Activated CD8-positive, alpha-beta T cell treated with anti-CD3 and anti-CD28 coated beads, Interleukin-2, amount 10 ng/mL, durations not matched to agents 7 days and 5 days (primary cell): ENCODE measurements around the gene NPIPB8. TPM values are rescaled to one million over a fixed set of nuclear protein-coding genes. Genes with fewer than 3 reads are reported as not detected.
"Not testable (repeated sequence)": the region's sequence is repeated elsewhere in the genome, so short reads cannot be mapped to it uniquely, and the experiment has no call there.

Experiments used
- ATAC-seq: fragments of 150-1000 bp; cut with Tn5 transposase; one replicate; pipeline ENCODE4 v1.10.0; 2021; ENCODE audit warnings: moderate library complexity
- CTCF ChIA-PET: fragments of 350-600 bp; sonication (Branson Sonifier 250); formaldehyde crosslinking; loops from one replicate; lab custom pipeline; 2021; ENCODE audit warnings: antibody characterized with exemption; lab: Charles Lee
- POLR2A ChIA-PET: fragments of 350-600 bp; sonication (Branson Sonifier 250); formaldehyde crosslinking; loops from one replicate; lab custom pipeline; 2021; ENCODE audit warnings: antibody characterized with exemption; lab: Charles Lee
- DNase-seq: peaks from one replicate; pipeline ENCODE4 v3.0.0-alpha.2; 2020
- H3K27ac Mint-ChIP-seq: one replicate; pipeline ENCODE4 v1.8.0; 2021; ENCODE audit warnings: mild to moderate bottlenecking, mixed read lengths
- H3K27me3 Mint-ChIP-seq: one replicate; pipeline ENCODE4 v1.8.0; 2021; ENCODE audit warnings: low read depth, mixed read lengths
- H3K36me3 Mint-ChIP-seq: one replicate; pipeline ENCODE4 v1.8.0; 2021; ENCODE audit warnings: low read depth, mixed read lengths
- H3K4me1 Mint-ChIP-seq: one replicate; pipeline ENCODE4 v1.8.0; 2021; ENCODE audit warnings: low read depth, mixed read lengths
- H3K4me3 Mint-ChIP-seq: one replicate; pipeline ENCODE4 v1.8.0; 2021; ENCODE audit warnings: mild to moderate bottlenecking, mixed read lengths
- H3K9me3 Mint-ChIP-seq: one replicate; pipeline ENCODE4 v1.8.0; 2022; ENCODE audit warnings: mixed read lengths; ENCODE audit not compliant: insufficient read depth
- total RNA-seq, 2 experiments: library from RNA; stranded (reverse); gene quantifications; one replicate each; pipeline ENCODE4 v1.2.3, GENCODE V29; 2021

Gene NPIPB8
- total RNA-seq, 2 experiments from 2014 or later = 0.89 to 1.0 TPM

GRCh38 chr16:28688327-28688952 is 50.6 kb downstream of the NPIPB8 start:
- not testable (repeated sequence) for H3K4me1 Mint-ChIP-seq, H3K9me3 Mint-ChIP-seq, H3K4me3 Mint-ChIP-seq

GRCh38 chr16:28689425-28689824 is 51.6 kb downstream of the NPIPB8 start:
- not testable (repeated sequence) for H3K4me3 Mint-ChIP-seq

More at GRCh38 chr16:28688327-28688952, 50.6 kb downstream of the NPIPB8 start:
- ATAC-seq = peak; percentile 95
- H3K27me3 Mint-ChIP-seq, H3K27ac Mint-ChIP-seq, DNase-seq, POLR2A ChIA-PET, H3K36me3 Mint-ChIP-seq, CTCF ChIA-PET: not testable (repeated sequence)

GRCh38 chr16:28691722-28692121 is 53.9 kb downstream of the NPIPB8 start:
- ATAC-seq, CTCF ChIA-PET, DNase-seq, H3K4me1 Mint-ChIP-seq, H3K27ac Mint-ChIP-seq, H3K4me3 Mint-ChIP-seq, H3K9me3 Mint-ChIP-seq, H3K36me3 Mint-ChIP-seq, H3K27me3 Mint-ChIP-seq, POLR2A ChIA-PET: not testable (repeated sequence)

More at GRCh38 chr16:28689425-28689824, 51.6 kb downstream of the NPIPB8 start:
- H3K4me1 Mint-ChIP-seq, CTCF ChIA-PET, H3K27me3 Mint-ChIP-seq, H3K27ac Mint-ChIP-seq, POLR2A ChIA-PET, H3K9me3 Mint-ChIP-seq, DNase-seq, H3K36me3 Mint-ChIP-seq, ATAC-seq: not testable (repeated sequence)

- H3K4me3 Mint-ChIP-seq, H3K9me3 Mint-ChIP-seq, DNase-seq, CTCF ChIA-PET, H3K4me1 Mint-ChIP-seq, POLR2A ChIA-PET, H3K36me3 Mint-ChIP-seq, ATAC-seq, H3K27ac Mint-ChIP-seq, H3K27me3 Mint-ChIP-seq: not testable (repeated sequence)
Measured at GRCh38 chr16:28693257-28693950, 55.5 kb downstream of the NPIPB8 start.

- H3K27ac Mint-ChIP-seq, H3K36me3 Mint-ChIP-seq, H3K27me3 Mint-ChIP-seq, H3K9me3 Mint-ChIP-seq, DNase-seq, H3K4me1 Mint-ChIP-seq, ATAC-seq, POLR2A ChIA-PET, CTCF ChIA-PET, H3K4me3 Mint-ChIP-seq: not testable (repeated sequence)
Measured at GRCh38 chr16:28699792-28700191, 61.9 kb downstream of the NPIPB8 start.

- H3K27me3 Mint-ChIP-seq, CTCF ChIA-PET, H3K4me1 Mint-ChIP-seq, H3K36me3 Mint-ChIP-seq, ATAC-seq, DNase-seq, H3K4me3 Mint-ChIP-seq, H3K27ac Mint-ChIP-seq, POLR2A ChIA-PET, H3K9me3 Mint-ChIP-seq: not testable (repeated sequence)
Measured at GRCh38 chr16:28700349-28700748, 62.5 kb downstream of the NPIPB8 start.

- CTCF ChIA-PET, H3K27ac Mint-ChIP-seq: not testable (repeated sequence)
Measured at GRCh38 chr16:28701384-28701783, 63.5 kb downstream of the NPIPB8 start.

GRCh38 chr16:28704246-28704645 is 66.4 kb downstream of the NPIPB8 start:
- H3K4me3 Mint-ChIP-seq, DNase-seq, H3K27ac Mint-ChIP-seq, H3K9me3 Mint-ChIP-seq, CTCF ChIA-PET, H3K36me3 Mint-ChIP-seq, ATAC-seq, H3K4me1 Mint-ChIP-seq, H3K27me3 Mint-ChIP-seq, POLR2A ChIA-PET: not testable (repeated sequence)

More at GRCh38 chr16:28701384-28701783, 63.5 kb downstream of the NPIPB8 start:
- ATAC-seq, H3K9me3 Mint-ChIP-seq, H3K36me3 Mint-ChIP-seq, DNase-seq, POLR2A ChIA-PET, H3K27me3 Mint-ChIP-seq, H3K4me3 Mint-ChIP-seq, H3K4me1 Mint-ChIP-seq: not testable (repeated sequence)

Other genes starting within 250 kb of the NPIPB8 start
- 10 to 100 TPM; 58.8 to 62.8 TPM for gene EIF3CL, start 234.2 kb upstream of the NPIPB8 start, total RNA-seq
- not detected for gene NPIPB7, start 165.7 kb upstream of the NPIPB8 start, total RNA-seq
- gene CLN3, start 146.0 kb upstream of the NPIPB8 start, total RNA-seq = 10 to 100 TPM; 52.2 to 53.7 TPM
- 10 to 100 TPM; 32.2 to 33.2 TPM for gene APOBR, start 143.4 kb upstream of the NPIPB8 start, total RNA-seq
- gene IL27, start 131.2 kb upstream of the NPIPB8 start, total RNA-seq = not detected
- gene NUPR1, start 99.1 kb upstream of the NPIPB8 start, total RNA-seq = not detected
- gene SGF29, start 84.1 kb upstream of the NPIPB8 start, total RNA-seq = 10 to 100 TPM; 42.2 to 49.1 TPM
- gene SULT1A2, start 41.0 kb upstream of the NPIPB8 start, total RNA-seq = under 1 TPM; 0.42 to 0.57 TPM
- 10 to 100 TPM; 11.8 to 13.0 TPM for gene SULT1A1, start 28.0 kb upstream of the NPIPB8 start, total RNA-seq
- 100 to 1,000 TPM; 442 to 461 TPM for gene EIF3C, start 73.4 kb downstream of the NPIPB8 start, total RNA-seq
- 1 to 10 TPM; 3.7 to 4.3 TPM for gene NPIPB9, start 113.7 kb downstream of the NPIPB8 start, total RNA-seq
- gene ATXN2L, start 184.9 kb downstream of the NPIPB8 start, total RNA-seq = 100 to 1,000 TPM; 256 to 269 TPM
- gene TUFM, start 208.3 kb downstream of the NPIPB8 start, total RNA-seq = 100 to 1,000 TPM; 150 to 153 TPM
- 10 to 100 TPM; 47.8 to 52.2 TPM for gene SH2B1, start 225.8 kb downstream of the NPIPB8 start, total RNA-seq
- 1 to 10 TPM; 1.8 to 2.1 TPM for gene ATP2A1, start 240.4 kb downstream of the NPIPB8 start, total RNA-seq